GM19468 (cell line): ENCODE results near the gene GREM2.

ENCODE experiments used
- ATAC-seq: cut with Tn5 transposase; IDR thresholded peaks from one replicate; pipeline ENCODE4 v1.9.1; 2021; ENCODE audit warnings: mild to moderate bottlenecking, moderate library complexity, moderate number of reproducible peaks; ENCODE audit not compliant: unreplicated experiment; ENCODE audit errors: extremely low read depth

GREM2 gene

DNA sequence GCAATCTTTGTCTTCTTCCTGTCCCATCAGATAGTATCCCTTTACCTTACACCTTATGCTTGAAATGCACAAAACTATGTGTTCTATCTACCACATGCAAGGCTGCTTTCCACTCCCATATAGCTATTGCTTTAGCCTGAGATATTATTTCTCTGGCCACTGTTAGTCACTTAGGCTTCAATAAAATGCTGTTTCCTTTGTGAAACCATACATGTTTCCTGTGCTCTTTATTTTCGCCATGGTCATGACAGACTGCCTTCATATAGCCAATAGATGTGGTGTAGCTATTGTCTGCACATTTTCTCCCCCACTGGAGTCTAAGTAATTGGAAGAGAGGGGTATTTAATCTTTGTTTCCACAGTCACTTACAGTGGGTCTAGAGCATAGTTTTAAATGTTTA is 108.4 kb downstream of the GREM2 start:
- no peak for ATAC-seq

DNA sequence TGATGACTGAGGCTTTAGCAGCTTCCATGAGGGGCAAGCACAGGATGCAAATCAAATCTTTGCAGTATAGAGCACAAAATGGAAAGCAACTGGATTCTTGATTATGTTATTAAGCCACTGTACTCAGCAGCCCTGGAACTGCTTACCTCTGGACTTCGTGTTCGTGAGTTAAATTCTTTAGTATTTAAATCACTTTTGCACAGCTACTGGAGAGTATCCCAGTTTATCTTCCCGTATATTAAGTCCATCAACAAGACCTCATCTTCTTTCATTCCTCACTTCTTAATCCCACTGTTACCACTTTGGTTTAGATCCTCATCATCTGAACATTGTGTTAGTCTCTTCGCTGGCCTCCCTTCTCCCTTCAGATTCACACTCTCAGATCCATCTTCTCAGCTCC is 108.9 kb downstream of the GREM2 start:
- no peak for ATAC-seq

GRCh38 chr1:240501115-240501514 is 110.8 kb downstream of the GREM2 start:
- ATAC-seq = no peak

- ATAC-seq = no peak
These were observed 111.3 kb downstream of the GREM2 start for GRCh38 chr1:240500647-240501046.

GRCh38 chr1:240499012-240499411 is 112.9 kb downstream of the GREM2 start:
- ATAC-seq = no peak

DNA sequence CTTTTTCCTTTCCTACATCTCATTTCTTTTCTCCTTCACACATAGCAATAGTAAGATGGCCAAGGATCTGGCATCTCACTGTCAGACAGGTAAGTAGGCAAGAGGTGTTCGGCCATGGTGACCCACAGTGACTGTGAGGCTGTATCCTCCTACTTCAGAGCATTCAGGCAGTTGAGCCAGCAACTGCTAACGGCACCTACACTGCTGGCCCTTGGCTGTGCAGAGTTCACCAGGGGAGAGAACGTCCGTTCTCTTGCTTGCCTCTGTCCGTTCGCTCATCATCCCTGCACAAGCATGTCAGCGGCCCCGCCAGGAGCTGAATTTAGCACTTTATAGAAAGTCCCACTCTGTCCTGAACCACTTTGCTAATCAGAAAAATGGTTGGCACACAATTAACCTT is 113.6 kb downstream of the GREM2 start:
- no peak for ATAC-seq

GRCh38 chr1:240497908-240498307 is 114.0 kb downstream of the GREM2 start:
- ATAC-seq = no peak

GRCh38 chr1:240496941-240497340 is 115.0 kb downstream of the GREM2 start:
- no peak for ATAC-seq

DNA sequence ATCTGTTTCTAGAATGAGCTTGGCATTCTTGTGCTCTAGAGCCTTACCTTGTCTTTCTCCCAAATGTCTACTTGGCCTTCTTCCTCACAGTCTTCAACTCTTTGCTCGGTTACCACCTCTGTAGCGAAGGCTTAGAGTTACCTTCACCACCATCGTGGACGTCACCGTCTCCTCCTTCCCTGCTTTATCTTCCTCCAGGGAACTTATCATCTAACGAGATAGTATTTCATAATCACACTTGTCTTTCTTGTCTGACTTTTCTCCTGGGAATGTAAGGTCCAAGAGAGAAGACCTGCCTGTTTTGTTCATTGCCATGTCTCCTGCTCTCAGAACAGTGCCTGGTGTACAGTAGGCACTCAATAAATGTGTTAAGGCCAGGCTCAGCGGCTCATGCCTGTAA is 115.6 kb downstream of the GREM2 start:
- ATAC-seq = no peak

- no peak for ATAC-seq
These were observed 116.4 kb downstream of the GREM2 start for GRCh38 chr1:240495601-240496000.

DNA sequence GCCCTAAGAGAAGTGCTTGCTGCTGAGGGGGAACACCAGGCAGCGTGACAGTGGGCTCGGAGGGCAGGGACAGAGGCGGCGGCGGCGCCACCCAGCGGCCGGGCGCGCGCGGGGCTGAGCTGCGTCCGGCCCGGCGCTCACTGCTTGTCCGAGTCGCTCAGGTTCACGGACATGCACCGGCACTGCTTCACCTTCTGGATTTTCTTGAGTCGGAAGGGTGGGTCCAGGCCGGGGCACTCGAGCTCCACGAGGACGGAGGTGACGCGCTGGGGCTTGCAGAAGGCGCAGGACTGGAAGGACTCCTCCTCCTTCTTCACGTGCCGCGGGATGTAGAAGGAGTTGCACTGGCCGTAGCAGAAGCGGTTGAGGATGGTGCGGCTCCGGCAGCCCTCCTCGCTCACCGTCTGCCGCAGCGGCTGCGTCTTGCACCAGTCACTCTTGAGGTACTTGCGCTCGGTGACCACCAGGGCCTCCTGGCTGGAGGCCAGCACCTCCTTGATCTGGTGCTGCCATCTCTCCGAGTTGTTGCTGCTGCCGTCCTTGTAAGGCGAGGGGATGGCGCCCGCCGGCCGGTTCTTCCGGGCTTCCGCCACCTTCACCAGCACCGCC is 119.0 kb downstream of the GREM2 start:
- ATAC-seq = no peak

GRCh38 chr1:240491796-240492195 is 120.2 kb downstream of the GREM2 start:
- ATAC-seq = no peak

DNA sequence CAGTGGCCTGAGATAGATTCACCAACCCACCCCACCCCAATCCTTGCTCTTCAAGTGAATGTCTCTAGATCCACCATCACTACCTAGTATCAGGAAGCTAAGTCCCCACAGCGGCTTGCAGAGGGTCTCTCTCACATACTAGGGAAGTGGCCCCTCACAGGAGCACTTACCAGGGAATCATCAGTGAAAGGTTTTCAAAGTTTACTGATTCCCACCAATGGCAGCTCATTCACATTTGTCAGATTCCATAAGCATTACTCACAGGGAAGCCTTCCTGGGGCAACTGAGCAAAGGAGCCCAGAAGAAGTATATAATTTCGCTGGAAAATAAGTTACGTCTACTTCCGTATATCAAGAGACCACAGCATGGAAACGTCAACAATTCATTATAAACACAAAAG is 120.8 kb downstream of the GREM2 start:
- ATAC-seq = no peak

- ATAC-seq = no peak
These were observed 124.5 kb downstream of the GREM2 start for GRCh38 chr1:240487493-240487892.

DNA sequence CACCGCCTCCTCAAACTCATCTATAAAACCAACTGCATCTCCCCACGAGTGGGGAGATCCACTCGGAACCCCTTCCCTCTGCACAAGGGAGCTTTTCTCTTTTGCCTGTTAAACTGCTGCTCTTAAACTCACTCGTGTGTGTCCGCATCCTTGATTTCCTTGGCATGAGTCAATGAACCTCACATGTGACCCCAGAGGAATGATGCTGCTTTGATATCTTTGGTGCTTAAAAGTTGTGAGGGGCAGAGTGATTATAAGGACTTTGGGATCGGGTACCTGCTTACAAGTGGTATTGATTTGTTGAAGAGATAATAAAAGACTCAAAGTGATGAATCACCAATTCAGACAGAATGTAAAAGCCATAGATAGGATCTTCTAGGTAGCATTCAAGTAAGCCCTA is 125.3 kb downstream of the GREM2 start:
- ATAC-seq = no peak

DNA sequence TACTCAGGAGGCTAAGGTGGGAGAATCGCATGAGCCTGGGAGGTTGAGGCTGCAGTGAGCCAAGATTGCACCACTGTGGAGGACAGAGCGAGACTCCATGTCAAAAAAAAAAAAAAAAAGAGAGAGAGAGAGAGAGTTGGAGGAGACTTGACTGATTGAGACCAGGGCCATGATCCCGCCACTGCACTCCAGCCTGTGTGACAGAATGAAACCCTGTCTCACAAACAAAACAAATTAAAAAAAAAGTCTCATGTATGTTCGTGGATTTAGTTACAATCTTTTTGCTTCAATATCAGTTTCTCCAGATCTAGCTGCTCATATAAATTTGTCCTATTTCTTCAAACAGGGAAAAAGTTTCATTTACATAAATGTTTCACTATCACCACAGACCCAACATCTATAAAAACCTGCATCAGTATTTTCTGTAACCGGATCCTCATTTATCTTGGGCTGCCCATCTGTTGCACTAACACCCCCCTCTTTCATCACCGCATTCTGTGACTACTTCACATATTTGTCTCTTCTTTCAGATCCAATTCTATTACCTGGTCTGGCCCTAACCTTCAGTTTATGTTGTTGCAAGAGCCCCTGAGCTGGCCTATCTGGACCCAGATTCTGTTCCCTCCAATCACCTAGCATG is 127.0 kb downstream of the GREM2 start:
- ATAC-seq = no peak

DNA sequence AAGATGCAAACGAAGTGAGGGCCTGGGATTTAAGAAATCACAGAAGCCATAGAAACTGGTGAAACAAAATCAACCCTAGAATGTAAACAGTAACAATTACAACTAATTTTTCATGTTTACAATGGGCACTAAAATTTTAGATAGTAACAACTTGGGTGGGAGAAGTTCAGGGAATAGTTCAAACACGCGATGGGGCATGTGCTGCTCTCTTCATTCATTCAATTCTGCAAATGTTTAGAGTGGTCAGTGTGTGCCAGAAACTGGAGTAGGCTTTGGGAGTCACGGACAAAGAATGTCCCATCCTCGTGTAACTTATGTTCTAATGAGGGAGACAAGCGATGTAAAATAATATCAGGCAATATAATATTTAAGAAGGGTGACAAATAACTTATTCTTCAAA is 133.4 kb downstream of the GREM2 start:
- no peak for ATAC-seq

DNA sequence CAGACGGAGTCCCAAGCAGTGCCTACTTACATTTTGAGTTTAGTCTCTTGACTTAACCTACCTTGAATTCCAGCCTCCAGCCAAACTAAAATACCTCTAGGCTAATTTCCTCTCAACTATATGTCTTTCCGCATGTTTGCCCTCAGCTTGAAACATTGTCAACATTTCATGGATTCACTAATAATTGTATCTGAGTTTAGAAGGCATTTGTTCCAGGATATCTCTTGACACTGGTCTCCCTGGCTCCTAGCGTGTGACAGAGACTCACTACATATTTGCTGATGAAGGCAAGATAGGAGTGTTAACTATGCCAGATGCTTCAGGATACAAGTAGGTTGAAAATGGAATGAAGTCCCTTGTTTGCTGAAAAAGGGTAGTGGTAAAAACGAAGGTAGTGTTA is 136.1 kb downstream of the GREM2 start:
- ATAC-seq = no peak

GRCh38 chr1:240474133-240474614 is 137.8 kb downstream of the GREM2 start:
- no peak for ATAC-seq

- no peak for ATAC-seq
These were observed 143.3 kb downstream of the GREM2 start for GRCh38 chr1:240468656-240469055.

DNA sequence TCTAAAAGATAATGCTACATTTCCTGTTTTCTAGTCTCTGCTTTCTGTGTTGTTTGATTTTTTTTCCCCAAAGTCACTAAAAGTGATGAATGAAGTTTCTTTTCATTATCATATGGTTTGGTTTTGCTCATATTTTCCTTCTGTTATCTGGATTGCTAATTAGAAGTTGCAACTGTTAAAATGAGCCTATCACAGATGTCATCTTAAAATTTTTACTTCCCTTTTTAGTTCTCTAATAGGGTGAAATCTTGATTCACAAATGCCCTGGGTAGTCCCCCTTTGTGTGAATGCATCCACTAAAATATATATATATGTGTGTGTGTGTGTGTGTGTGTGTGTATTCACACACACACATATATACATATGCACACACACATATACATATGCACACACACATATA is 144.1 kb downstream of the GREM2 start:
- no peak for ATAC-seq

DNA sequence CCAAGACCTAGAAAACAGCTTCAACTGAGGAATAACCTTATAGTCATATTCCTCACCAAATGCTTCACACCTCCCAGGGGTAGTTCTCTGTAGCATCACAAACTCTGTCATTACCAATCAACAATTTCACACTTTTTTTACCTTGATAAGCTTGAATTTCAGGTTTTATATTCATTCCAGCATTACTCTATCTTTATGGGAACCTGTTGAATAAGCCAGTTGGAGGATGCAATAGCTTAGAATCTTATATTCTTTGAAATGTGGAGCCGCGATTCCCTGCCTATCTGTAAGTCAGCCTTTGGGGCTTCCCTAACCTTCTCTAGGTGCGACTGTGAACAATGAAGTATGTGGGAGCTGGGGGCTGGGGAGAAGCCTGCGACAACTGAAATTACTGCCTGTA is 145.4 kb downstream of the GREM2 start:
- ATAC-seq = no peak
